Measurements from ENCODE around the gene PRG2.
"Not testable (repeated sequence)": the region's sequence is repeated elsewhere in the genome, so short reads cannot be mapped to it uniquely, and the experiment has no call there.

The PRG2 gene

DNA sequence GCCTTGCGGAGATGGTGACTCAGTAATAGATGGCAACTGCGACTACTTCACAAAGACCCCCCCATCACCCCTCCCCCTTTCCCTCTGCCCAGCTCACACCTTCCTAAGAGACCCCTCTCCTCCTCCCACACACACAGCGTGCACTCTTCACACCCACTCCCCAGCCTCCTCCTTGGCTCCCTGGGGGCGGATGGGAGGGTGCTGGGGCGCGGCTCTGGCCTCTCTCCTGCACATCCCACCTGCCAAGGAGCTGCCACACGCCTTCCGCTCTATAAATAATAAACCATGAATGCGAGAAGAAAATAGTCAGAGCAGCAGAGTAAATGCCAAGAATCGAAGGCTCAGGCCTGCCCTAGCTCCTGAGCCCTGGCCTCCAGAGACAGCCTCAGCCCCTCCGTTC, 47.7 kb downstream of the PRG2 start:
- Mint-ChIP-seq H3K36me3 (ENCODE audit: low read depth) (no peaks in the 10 kb centered on the region), H3K4me1 (peaks cover 2% of the 10 kb centered on the region), H3K4me3 (no peak overlapping the region), H3K9me3 (no peaks in the 10 kb centered on the region), H3K27ac (no peak overlapping the region), H3K27me3 (peaks cover 1% of the 10 kb centered on the region)
- DNase-seq: no peak
- ATAC-seq: no peak

- no peak overlapping the region for H3K4me3 Mint-ChIP-seq
- DNase-seq (no peak), ATAC-seq (no peak)
- H3K27me3 Mint-ChIP-seq: peaks cover 1% of the 10 kb centered on the region
- H3K36me3 Mint-ChIP-seq (ENCODE audit: low read depth): no peaks in the 10 kb centered on the region
- H3K27ac Mint-ChIP-seq: no peak overlapping the region
- H3K9me3 Mint-ChIP-seq: no peaks in the 10 kb centered on the region
- H3K4me1 Mint-ChIP-seq: peaks cover 8% of the 10 kb centered on the region
Observed at GRCh38 chr11:57341250-57341808, 49.1 kb downstream of the PRG2 start.

GRCh38 chr11:57340039-57340615, 50.3 kb downstream of the PRG2 start:
- no peak overlapping the region for H3K27ac Mint-ChIP-seq
- peaks cover 14% of the 10 kb centered on the region for H3K4me1 Mint-ChIP-seq
- H3K4me3 Mint-ChIP-seq: no peak overlapping the region
- DNase-seq (no peak), ATAC-seq (no peak)
- H3K36me3 Mint-ChIP-seq (ENCODE audit: low read depth): no peaks in the 10 kb centered on the region
- no peaks in the 10 kb centered on the region for H3K9me3 Mint-ChIP-seq
- peaks cover 1% of the 10 kb centered on the region for H3K27me3 Mint-ChIP-seq

DNA sequence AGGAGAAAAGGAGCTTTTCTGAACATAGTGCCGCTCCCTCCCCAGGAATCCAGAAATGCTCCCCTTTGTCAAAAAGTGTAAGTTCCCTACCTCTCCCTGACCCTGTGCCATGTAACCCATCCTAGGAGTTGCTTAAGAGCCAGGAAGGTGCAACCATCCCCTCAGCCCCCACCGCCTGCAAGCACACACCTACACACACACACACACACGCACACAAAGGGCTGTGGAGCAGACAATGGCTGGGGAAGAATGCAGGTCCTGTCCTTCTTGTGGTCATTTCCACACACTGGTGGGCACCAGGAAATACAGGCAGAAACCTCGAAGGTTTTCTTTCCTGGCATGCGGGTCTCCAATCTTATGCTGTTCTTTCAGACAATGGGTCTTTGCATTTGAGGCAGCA, 51.1 kb downstream of the PRG2 start:
- ATAC-seq: no peak

GRCh38 chr11:57338142-57338541, 52.3 kb downstream of the PRG2 start, which contains the start of gene P2RX3:
P2RX3 (plus strand) TSS chr11:57338352; CDS start chr11:57338551, 199 bp downstream.
- Mint-ChIP-seq H3K4me1 (peaks cover 31% of the 10 kb centered on the region), H3K4me3 (no peak within 1 kb of the TSS), H3K27me3 (peaks cover 1% of the 10 kb centered on the region), H3K36me3 (ENCODE audit: low read depth) (peaks cover 17% of the 10 kb centered on the region), H3K9me3 (no peaks in the 10 kb centered on the region), H3K27ac (peak within 1 kb of the TSS; percentile 24)
- no peak for DNase-seq
- ATAC-seq: no peak

More for the DNA sequence above, 51.1 kb downstream of the PRG2 start:
- H3K36me3 Mint-ChIP-seq (ENCODE audit: low read depth): peaks cover 6% of the 10 kb centered on the region
- no peak for DNase-seq
- H3K4me3 Mint-ChIP-seq: no peak overlapping the region
- H3K27me3 Mint-ChIP-seq: peaks cover 1% of the 10 kb centered on the region
- peaks cover 19% of the 10 kb centered on the region for H3K4me1 Mint-ChIP-seq
- H3K27ac Mint-ChIP-seq: no peak overlapping the region
- H3K9me3 Mint-ChIP-seq: no peaks in the 10 kb centered on the region

DNA sequence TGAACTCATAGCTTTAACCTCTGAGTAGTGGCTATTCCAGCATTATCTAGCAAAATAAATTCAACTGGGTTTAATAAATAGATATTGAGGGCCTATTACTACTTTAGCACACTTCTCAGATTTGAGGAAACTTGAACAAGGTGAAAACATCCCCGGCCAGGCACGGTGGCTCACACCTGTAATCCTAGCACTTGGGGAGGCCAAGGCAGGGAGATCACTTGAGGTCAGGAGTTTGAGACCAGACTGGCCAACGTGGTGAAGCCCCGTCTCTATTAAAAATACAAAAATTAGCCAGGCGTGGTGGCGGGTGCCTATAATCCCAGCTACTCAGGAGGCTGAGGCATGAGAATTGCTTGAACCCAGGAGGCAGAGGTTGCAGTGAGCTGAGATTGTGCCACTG, 53.6 kb downstream of the PRG2 start:
- peaks cover 41% of the 10 kb centered on the region for H3K4me1 Mint-ChIP-seq
- peaks cover 28% of the 10 kb centered on the region for H3K36me3 Mint-ChIP-seq (ENCODE audit: low read depth)
- H3K27ac Mint-ChIP-seq: peak overlapping the region; percentile 98
- H3K9me3 Mint-ChIP-seq, H3K27me3 Mint-ChIP-seq, ATAC-seq, DNase-seq: not testable (repeated sequence)
- H3K4me3 Mint-ChIP-seq: peak overlapping the region; percentile 92
